PC-3 (cell line): Measurements from ENCODE around the gene MACROD2. TPM values are rescaled to one million over a fixed set of nuclear protein-coding genes. Genes with fewer than 3 reads are reported as not detected.

Source experiments
- ATAC-seq: fragments of 200-7000 bp; cut with Tn5 transposase; 2 replicates; pipeline ENCODE4 v1.9.1; 2020; ENCODE audit warnings: mild to moderate bottlenecking, moderate library complexity
- BruUV-seq: library from RNA; stranded (reverse); fragments of 400-500 nt; replicated peaks from 2 replicates; lab custom pipeline; 2021; lab: Mats Ljungman, UMichigan
- CTCF ChIA-PET: fragments of 300-600 bp; sonication (Branson Sonifier 250); formaldehyde crosslinking; loops from one replicate; lab custom pipeline; 2022; ENCODE audit warnings: antibody characterized with exemption; lab: Charles Lee
- POLR2A ChIA-PET: fragments of 300-600 bp; sonication (Branson Sonifier 250); formaldehyde crosslinking; loops from one replicate; lab custom pipeline; 2022; ENCODE audit warnings: antibody characterized with exemption; ENCODE audit not compliant: unreplicated experiment; lab: Charles Lee
- DNase-seq: peaks from one replicate; pipeline ENCODE4 v3.0.0-alpha.2; 2015
- H2AFZ ChIP-seq: fragments of 300-600 bp; sonication (generic); 2 replicates; pipeline ENCODE4 v1.6.0; 2016; ENCODE audit warnings: antibody characterized with exemption, low read length
- H3F3A ChIP-seq: fragments of 300-600 bp; sonication (generic); one replicate; pipeline ENCODE4 v1.6.0; 2017; ENCODE audit warnings: antibody characterized with exemption, low read length, control low read depth, mild to moderate bottlenecking; ENCODE audit not compliant: unreplicated experiment
- H3K27ac ChIP-seq: fragments of 300-600 bp; sonication (generic); 2 replicates; pipeline ENCODE4 v1.5.1; 2016; ENCODE audit warnings: mild to moderate bottlenecking, low read length
- H3K27me3 ChIP-seq: fragments of 300-600 bp; sonication (generic); 2 replicates; pipeline ENCODE4 v1.6.1; 2016; ENCODE audit warnings: low read length, mixed read lengths
- H3K36me3 ChIP-seq: fragments of 300-600 bp; sonication (generic); 2 replicates; pipeline ENCODE4 v1.6.1; 2016; ENCODE audit warnings: low read depth, mixed run types, low read length, mixed read lengths
- H3K4me1 ChIP-seq: fragments of 300-600 bp; sonication (generic); 2 replicates; pipeline ENCODE4 v1.5.1; 2016; ENCODE audit warnings: low read length; ENCODE audit not compliant: insufficient read depth
- H3K4me2 ChIP-seq: fragments of 300-600 bp; sonication (generic); 2 replicates; pipeline ENCODE4 v1.6.0; 2016; ENCODE audit warnings: low read length
- H3K4me3 ChIP-seq: fragments of 300-600 bp; sonication (generic); 2 replicates; pipeline ENCODE4 v1.5.1; 2016; ENCODE audit warnings: mild to moderate bottlenecking, low read length, mixed read lengths
- H3K79me2 ChIP-seq: fragments of 300-600 bp; sonication (generic); 2 replicates; pipeline ENCODE4 v1.6.1; 2017; ENCODE audit warnings: low read length, mixed read lengths
- H3K9ac ChIP-seq: fragments of 300-600 bp; sonication (generic); 2 replicates; pipeline ENCODE4 v1.6.0; 2016; ENCODE audit warnings: mild to moderate bottlenecking, low read length
- H3K9me2 ChIP-seq: fragments of 300-600 bp; sonication (generic); replicated peaks from 2 replicates; pipeline ENCODE4 v1.6.1; 2016; ENCODE audit warnings: mixed run types, low read length, mixed read lengths
- H3K9me3 ChIP-seq: fragments of 300-600 bp; sonication (generic); 2 replicates; pipeline ENCODE4 v1.6.1; 2016; ENCODE audit warnings: low read length, mixed read lengths
- H4K20me1 ChIP-seq: fragments of 300-600 bp; sonication (generic); 2 replicates; pipeline ENCODE4 v1.6.1; 2016; ENCODE audit warnings: low read length, mixed read lengths
- EZH2 ChIP-seq: fragments of 300-600 bp; sonication (generic); IDR thresholded peaks from one replicate; pipeline ENCODE4 v1.6.1; 2017; ENCODE audit warnings: antibody characterized with exemption, mild to moderate bottlenecking, low read length; ENCODE audit not compliant: unreplicated experiment
- EZH2phosphoT487 ChIP-seq: fragments of 300-600 bp; sonication (generic); IDR thresholded peaks from 2 replicates; pipeline ENCODE4 v1.6.1; 2018; ENCODE audit warnings: mild to moderate bottlenecking, antibody characterized with exemption, low read length, borderline replicate concordance
- intact Hi-C: fragments of 100-400 bp; cut with micrococcal nuclease; formaldehyde crosslinking; loops from 2 replicates; pipeline ENCODE4 v1.9.0; 2023
- total RNA-seq: library from RNA; depleted of rRNA; stranded (reverse); fragments of >200 nt; gene quantifications from 2 replicates; pipeline ENCODE4 v1.2.3, GENCODE V29; 2014
- TF ChIP-seq, protein P1 (sequence below): fragments of 300-600 bp; sonication (generic); conservative IDR thresholded peaks from 2 replicates; pipeline ENCODE4 v1.5.1; 2017; ENCODE audit warnings: antibody characterized with exemption, low read depth, mild to moderate bottlenecking, low read length

MACROD2 gene
- total RNA-seq, 1 experiment from 2014 or later, result 3.1 TPM

DNA sequence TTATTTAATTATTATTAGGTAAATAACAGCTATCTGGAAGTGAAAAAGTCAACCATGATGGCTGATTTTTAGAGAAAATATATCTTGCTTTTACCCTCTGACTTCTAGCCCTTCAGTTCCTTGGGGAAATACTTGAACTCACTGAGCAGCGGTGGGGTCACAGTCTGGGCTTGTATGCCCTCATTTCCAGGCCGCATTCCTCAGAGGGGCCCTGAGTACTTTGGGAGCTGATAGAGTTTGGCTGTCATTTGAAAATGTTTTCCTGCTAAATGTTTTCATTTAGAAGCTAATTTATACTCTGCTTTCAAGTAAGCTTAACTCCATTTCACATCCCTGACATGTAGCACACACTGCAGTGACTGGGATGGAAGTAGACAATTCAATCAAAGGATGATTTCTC, 1549.4 kb downstream of the MACROD2 start:
- ChIA-PET POLR2A (no interaction called here), CTCF (no interaction called here)
- Histone ChIP-seq H3K9ac (no peak overlapping the region), H3K27ac (no peak overlapping the region), H3K9me3 (no peaks in the 10 kb centered on the region), H3K9me2 (no peaks in the 10 kb centered on the region), H3K4me2 (no peak overlapping the region), H3K27me3 (no peaks in the 10 kb centered on the region), H3F3A (no peaks in the 10 kb centered on the region), H3K4me3 (no peak overlapping the region), H4K20me1 (no peaks in the 10 kb centered on the region), H2AFZ (no peak overlapping the region), H3K4me1 (peaks cover 6% of the 10 kb centered on the region; the same call in 1 of the 2 replicates), H3K79me2 (no peaks in the 10 kb centered on the region), H3K36me3 (no peaks in the 10 kb centered on the region)
- TF ChIP-seq EZH2, result no peak
- no TSS peak for BruUV-seq
- DNase-seq (no peak), ATAC-seq (no peak)
- intact Hi-C loops, result no loop called here

DNA sequence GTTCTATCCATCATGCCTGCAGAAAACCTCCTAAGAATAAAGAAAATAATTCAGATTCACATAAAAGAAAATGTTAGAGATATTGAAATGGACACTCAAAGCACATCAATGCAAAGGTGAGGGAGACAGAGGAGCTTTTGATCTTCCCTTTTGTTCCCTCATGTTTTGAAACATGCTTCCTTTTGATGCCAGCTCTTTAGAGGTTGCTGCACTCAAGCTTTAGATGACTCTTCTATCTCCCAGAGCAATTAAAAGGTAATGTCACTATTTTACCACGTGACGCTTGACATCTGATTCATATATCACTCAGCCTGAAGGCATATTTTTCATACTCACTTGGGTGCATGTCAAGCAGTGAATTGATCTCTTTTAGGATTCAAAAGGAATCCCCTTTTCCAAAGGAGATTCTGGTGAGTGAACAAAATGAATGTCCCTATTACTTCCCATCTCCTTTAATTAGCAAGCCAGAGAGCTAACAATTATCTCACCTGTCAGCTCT, 1551.3 kb downstream of the MACROD2 start:
- CTCF ChIA-PET, result no interaction called here

DNA sequence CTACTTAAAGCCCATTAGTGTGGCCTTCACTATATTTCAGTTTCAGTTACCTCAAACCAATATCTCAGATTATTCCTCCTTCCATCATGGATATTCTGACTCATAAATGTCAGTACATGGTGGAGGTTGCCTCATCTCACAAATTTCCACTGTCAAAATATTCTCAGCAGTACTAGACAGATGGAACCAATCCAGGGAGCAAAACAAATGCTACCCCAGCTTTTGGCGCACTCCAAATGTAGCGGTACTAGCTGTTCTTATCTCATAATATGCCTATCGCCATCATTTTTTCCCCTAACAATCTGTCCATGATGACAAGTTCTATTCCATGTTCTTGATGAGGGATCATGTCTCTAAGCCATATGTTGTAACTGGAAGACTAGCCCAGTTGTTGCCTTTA, 1551.8 kb downstream of the MACROD2 start:
- peaks cover 10% of the 10 kb centered on the region; the same call in 1 of the 2 replicates for H3K4me1 ChIP-seq
- no peaks in the 10 kb centered on the region for H3K79me2 ChIP-seq
- DNase-seq (no peak), ATAC-seq (no peak)
- no peak overlapping the region for H3K4me3 ChIP-seq
- H3K27me3 ChIP-seq, result no peaks in the 10 kb centered on the region
- CTCF ChIA-PET, result no interaction called here
- H2AFZ ChIP-seq, result no peak overlapping the region
- no TSS peak for BruUV-seq
- no peaks in the 10 kb centered on the region for H3K36me3 ChIP-seq
- no peak overlapping the region for H3K27ac ChIP-seq
- H3K9ac ChIP-seq, result no peak overlapping the region
- no peaks in the 10 kb centered on the region for H3K9me2 ChIP-seq
- no peaks in the 10 kb centered on the region for H3F3A ChIP-seq
- TF ChIP-seq EZH2, result no peak
- TF ChIP-seq EZH2phosphoT487, result no peak
- TF ChIP-seq, protein P1, sequence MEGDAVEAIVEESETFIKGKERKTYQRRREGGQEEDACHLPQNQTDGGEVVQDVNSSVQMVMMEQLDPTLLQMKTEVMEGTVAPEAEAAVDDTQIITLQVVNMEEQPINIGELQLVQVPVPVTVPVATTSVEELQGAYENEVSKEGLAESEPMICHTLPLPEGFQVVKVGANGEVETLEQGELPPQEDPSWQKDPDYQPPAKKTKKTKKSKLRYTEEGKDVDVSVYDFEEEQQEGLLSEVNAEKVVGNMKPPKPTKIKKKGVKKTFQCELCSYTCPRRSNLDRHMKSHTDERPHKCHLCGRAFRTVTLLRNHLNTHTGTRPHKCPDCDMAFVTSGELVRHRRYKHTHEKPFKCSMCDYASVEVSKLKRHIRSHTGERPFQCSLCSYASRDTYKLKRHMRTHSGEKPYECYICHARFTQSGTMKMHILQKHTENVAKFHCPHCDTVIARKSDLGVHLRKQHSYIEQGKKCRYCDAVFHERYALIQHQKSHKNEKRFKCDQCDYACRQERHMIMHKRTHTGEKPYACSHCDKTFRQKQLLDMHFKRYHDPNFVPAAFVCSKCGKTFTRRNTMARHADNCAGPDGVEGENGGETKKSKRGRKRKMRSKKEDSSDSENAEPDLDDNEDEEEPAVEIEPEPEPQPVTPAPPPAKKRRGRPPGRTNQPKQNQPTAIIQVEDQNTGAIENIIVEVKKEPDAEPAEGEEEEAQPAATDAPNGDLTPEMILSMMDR, result no peak
- no peak overlapping the region for H3K4me2 ChIP-seq
- no peaks in the 10 kb centered on the region for H4K20me1 ChIP-seq
- H3K9me3 ChIP-seq, result no peaks in the 10 kb centered on the region
- intact Hi-C loops, result no loop called here
- POLR2A ChIA-PET, result no interaction called here

More for the DNA sequence above, 1551.3 kb downstream of the MACROD2 start:
- no peak overlapping the region for H3K9ac ChIP-seq
- H3K4me1 ChIP-seq, result peaks cover 10% of the 10 kb centered on the region; the same call in 1 of the 2 replicates
- POLR2A ChIA-PET, result no interaction called here
- H3K27me3 ChIP-seq, result no peaks in the 10 kb centered on the region
- BruUV-seq, result no TSS peak
- H3K36me3 ChIP-seq, result no peaks in the 10 kb centered on the region
- no peaks in the 10 kb centered on the region for H3K9me3 ChIP-seq
- DNase-seq, result peak; percentile 46
- no peak overlapping the region for H3K4me2 ChIP-seq
- H3K9me2 ChIP-seq, result no peaks in the 10 kb centered on the region
- H3F3A ChIP-seq, result no peaks in the 10 kb centered on the region
- no peak overlapping the region for H3K4me3 ChIP-seq
- TF ChIP-seq, protein P1, result no peak
- TF ChIP-seq EZH2, result no peak
- TF ChIP-seq EZH2phosphoT487, result no peak
- intact Hi-C loops, result no loop called here
- ATAC-seq, result no peak
- H3K27ac ChIP-seq, result no peak overlapping the region
- H3K79me2 ChIP-seq, result no peaks in the 10 kb centered on the region
- H2AFZ ChIP-seq, result no peak overlapping the region
- H4K20me1 ChIP-seq, result no peaks in the 10 kb centered on the region
